Measurements from ENCODE around the gene FBXO10. TPM values are rescaled to one million over a fixed set of nuclear protein-coding genes. Genes with fewer than 3 reads are reported as not detected.

The FBXO10 gene
- total RNA-seq, 4 donors from 2014 or later = 49.8 to 62.2 (median 53.5) TPM

GRCh38 chr9:37509536-37509935 lies 66.6 kb downstream of the FBXO10 start:
- intact Hi-C loops (cut with DNase I; ENCODE audit: low total_unique reads) = no loop called here
- H3K36me3 ChIP-seq = peaks cover 0 to 55% of the 10 kb centered on the region in 2 donors
- DNase-seq (no peak), ATAC-seq (no peak)
- H3K27me3 ChIP-seq = no peaks in the 10 kb centered on the region
- H3K9me3 ChIP-seq = no peaks in the 10 kb centered on the region
- TF ChIP-seq POLR2A (IDR thresholded peaks at IDR 0.05) (no peak), CTCF (IDR thresholded peaks at IDR 0.05 in 4 of 5, conservative IDR thresholded peaks at IDR 0.05 in 1 of 5) (no peak)
- H3K4me1 ChIP-seq = no peaks in the 10 kb centered on the region
- in situ Hi-C loops (cut with MboI; ENCODE audit: low sequenced_read_pairs in 4 of 4) = no loop called here
- no peak overlapping the region for H3K27ac ChIP-seq
- H3K4me3 ChIP-seq = no peak overlapping the region

- no peaks in the 10 kb centered on the region for H3K27me3 ChIP-seq
- no peak overlapping the region for H3K4me3 ChIP-seq
- DNase-seq = no peak
- peaks cover 0 to 54% of the 10 kb centered on the region in 2 donors for H3K36me3 ChIP-seq
- H3K4me1 ChIP-seq = no peaks in the 10 kb centered on the region
- intact Hi-C loops (cut with DNase I; ENCODE audit: low total_unique reads) = no loop called here
- TF ChIP-seq POLR2A (IDR thresholded peaks at IDR 0.05) (no peak), CTCF (IDR thresholded peaks at IDR 0.05 in 4 of 5, conservative IDR thresholded peaks at IDR 0.05 in 1 of 5) (no peak)
- H3K9me3 ChIP-seq = no peaks in the 10 kb centered on the region
- no peak for ATAC-seq
- H3K27ac ChIP-seq = no peak overlapping the region
- in situ Hi-C loops (cut with MboI; ENCODE audit: low sequenced_read_pairs in 4 of 4) = no loop called here
Measured at GRCh38 chr9:37508834-37509206, 67.4 kb downstream of the FBXO10 start.

GRCh38 chr9:37508135-37508833 lies 67.9 kb downstream of the FBXO10 start:
- no peaks in the 10 kb centered on the region for H3K27me3 ChIP-seq
- intact Hi-C loops (cut with DNase I; ENCODE audit: low total_unique reads) = no loop called here
- H3K4me1 ChIP-seq = no peaks in the 10 kb centered on the region
- H3K27ac ChIP-seq = no peak overlapping the region
- no peaks in the 10 kb centered on the region for H3K9me3 ChIP-seq
- DNase-seq (no peak), ATAC-seq (no peak)
- in situ Hi-C loops (cut with MboI; ENCODE audit: low sequenced_read_pairs in 4 of 4) = no loop called here
- peaks cover 2 to 58% of the 10 kb centered on the region in 2 donors for H3K36me3 ChIP-seq
- H3K4me3 ChIP-seq = no peak overlapping the region
- TF ChIP-seq CTCF (IDR thresholded peaks at IDR 0.05 in 4 of 5, conservative IDR thresholded peaks at IDR 0.05 in 1 of 5) (no peak), POLR2A (IDR thresholded peaks at IDR 0.05) (no peak)

GRCh38 chr9:37507566-37508134 lies 68.5 kb downstream of the FBXO10 start:
- Histone ChIP-seq H3K36me3 (peaks cover 5 to 61% of the 10 kb centered on the region in 2 donors), H3K9me3 (no peaks in the 10 kb centered on the region), H3K27ac (no peak overlapping the region), H3K4me1 (no peaks in the 10 kb centered on the region), H3K4me3 (no peak overlapping the region), H3K27me3 (no peaks in the 10 kb centered on the region)
- in situ Hi-C loops (cut with MboI; ENCODE audit: low sequenced_read_pairs in 4 of 4) (no loop called here), intact Hi-C loops (cut with DNase I; ENCODE audit: low total_unique reads) (no loop called here)
- no peak for DNase-seq
- TF ChIP-seq CTCF (IDR thresholded peaks at IDR 0.05 in 4 of 5, conservative IDR thresholded peaks at IDR 0.05 in 1 of 5) (no peak), POLR2A (IDR thresholded peaks at IDR 0.05) (no peak)
- ATAC-seq = no peak

Data from gastrocnemius medialis (tissue), 4 donors.